Stimulated activated CD8-positive, alpha-beta memory T cell treated with anti-CD3 and anti-CD28 coated beads, Interleukin-4, amount 100 ng/mL, for 48 hours (primary cell): ENCODE measurements around the gene TREM2.
"Not testable (repeated sequence)": the region's sequence is repeated elsewhere in the genome, so short reads cannot be mapped to it uniquely, and the experiment has no call there.

Experiments used
- DNase-seq: peaks from one replicate; pipeline ENCODE4 v3.0.0-alpha.2; 2020

TREM2 gene

GRCh38 chr6:41153992-41154625 is 8.8 kb downstream of the TREM2 start, which contains the start of gene TREML1:
Gene TREML1 (minus strand): TSS chr6:41154347. CDS start chr6:41154288, 59 bp downstream.
- DNase-seq, result no peak

- DNase-seq, result no peak
Observed at GRCh38 chr6:41153451-41153850, 9.5 kb downstream of the TREM2 start.

- no peak for DNase-seq
Observed at GRCh38 chr6:41150671-41151070, 12.2 kb downstream of the TREM2 start.

GRCh38 chr6:41147917-41148316 is 15.0 kb downstream of the TREM2 start:
- no peak for DNase-seq

- no peak for DNase-seq
Observed at GRCh38 chr6:41136911-41137310, 26.0 kb downstream of the TREM2 start.

- no peak for DNase-seq
Observed at GRCh38 chr6:41135062-41135832, 27.7 kb downstream of the TREM2 start.

GRCh38 chr6:41132254-41132653 is 30.7 kb downstream of the TREM2 start:
- DNase-seq, result no peak

GRCh38 chr6:41125282-41125681 is 37.6 kb downstream of the TREM2 start:
- DNase-seq, result no peak

GRCh38 chr6:41122918-41123317 is 40.0 kb downstream of the TREM2 start:
- no peak for DNase-seq

GRCh38 chr6:41122373-41122772 is 40.5 kb downstream of the TREM2 start:
- DNase-seq, result no peak

- no peak for DNase-seq
Observed at GRCh38 chr6:41120058-41120457, 42.9 kb downstream of the TREM2 start.

GRCh38 chr6:41119508-41119907 is 43.4 kb downstream of the TREM2 start:
- DNase-seq, result no peak

- DNase-seq, result not testable (repeated sequence)
Observed at GRCh38 chr6:41115027-41115426, 47.9 kb downstream of the TREM2 start.

- no peak for DNase-seq
Observed at GRCh38 chr6:41111017-41111416, 51.9 kb downstream of the TREM2 start.
